Urothelium cell line (cell line): ENCODE results near the gene RTN4RL2.
A peak's percentile ranks its signal among the peaks of the same experiment; 100 is the strongest.

Experiments
- DNase-seq: peaks from one replicate; pipeline ENCODE4 v3.0.0; 2011; ENCODE audit warnings: low spot score, mixed read lengths
- FAIRE-seq: peaks from 2 replicates; lab custom pipeline; 2011; peaks lifted over from hg19 to GRCh38; lab: Jason Lieb, UNC

RTN4RL2 gene

DNA sequence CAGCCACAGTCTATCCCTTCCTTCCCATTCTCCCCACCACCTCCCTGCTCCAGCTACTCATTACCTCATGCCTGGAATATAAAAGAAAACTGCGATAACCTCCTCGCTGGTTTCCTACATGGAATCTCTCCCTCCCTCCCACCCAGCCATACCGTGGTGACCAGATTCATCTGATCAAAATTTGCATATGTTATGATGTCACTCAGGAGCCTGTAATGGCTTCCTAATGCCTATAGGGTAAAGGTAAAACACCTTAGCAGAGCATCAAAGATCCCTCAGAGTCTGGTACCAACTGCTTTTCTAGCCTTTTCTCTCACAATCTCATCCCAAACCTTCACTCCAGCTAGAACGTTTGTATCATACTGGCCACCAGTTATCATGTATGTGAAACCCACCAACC lies 19.6 kb downstream of the RTN4RL2 start:
- no peak for DNase-seq
- no peak for FAIRE-seq

DNA sequence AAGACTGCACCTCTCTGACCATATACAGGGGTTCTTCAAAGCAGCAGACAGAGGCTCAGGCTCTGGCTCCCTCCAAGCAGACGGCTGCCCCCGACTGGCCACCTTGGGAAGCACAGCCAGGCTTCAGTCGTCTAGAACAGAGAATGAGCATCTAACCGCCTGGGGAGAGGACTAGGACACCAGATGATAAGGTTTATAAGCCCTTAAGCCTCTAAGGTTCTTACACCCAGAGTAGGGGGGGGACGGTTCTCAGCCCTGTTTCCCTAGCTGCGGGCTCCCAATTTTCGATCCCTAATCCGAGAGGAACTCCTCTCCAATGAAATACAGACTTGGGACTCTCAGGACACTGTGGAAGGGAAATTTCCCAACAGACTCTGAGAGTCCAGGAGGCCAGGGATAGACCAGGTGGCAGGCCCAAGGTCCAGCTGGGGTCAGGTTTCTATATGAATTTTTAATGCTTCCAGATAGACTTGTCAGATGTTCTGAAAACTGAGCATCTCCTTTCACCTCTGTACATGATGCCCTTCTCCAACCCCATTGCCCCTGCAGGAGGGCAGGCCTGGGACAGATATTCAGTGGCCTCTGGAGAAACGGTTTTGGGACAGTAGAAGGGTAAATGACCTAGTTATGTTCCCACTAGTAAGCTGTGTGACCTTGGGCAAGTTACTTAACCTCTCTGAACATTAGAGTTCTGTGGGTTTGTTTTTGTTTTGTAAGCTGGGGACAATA lies 20.2 kb downstream of the RTN4RL2 start:
- FAIRE-seq: no peak
- DNase-seq: peak; percentile 76

DNA sequence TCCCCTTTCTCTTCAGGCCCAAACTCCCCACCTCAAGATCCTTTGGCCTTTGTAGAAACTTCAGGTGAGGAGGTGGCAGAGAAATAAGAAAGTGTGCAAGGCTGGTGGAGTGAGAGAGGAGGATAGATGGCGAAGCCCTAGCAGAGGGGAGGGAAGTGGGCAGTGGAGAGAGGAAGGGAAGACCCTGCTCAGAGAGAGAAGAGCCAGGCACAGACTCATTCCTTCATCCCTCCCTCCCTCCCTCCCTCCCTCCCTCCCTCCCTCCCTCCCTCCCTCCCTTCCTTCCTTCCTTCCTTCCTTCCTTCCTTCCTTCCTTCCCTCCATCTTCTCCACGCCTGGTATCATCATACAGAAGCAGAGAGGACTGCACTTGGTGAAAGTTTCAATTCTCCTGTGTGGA lies 21.0 kb downstream of the RTN4RL2 start:
- DNase-seq: no peak
- no peak for FAIRE-seq

DNA sequence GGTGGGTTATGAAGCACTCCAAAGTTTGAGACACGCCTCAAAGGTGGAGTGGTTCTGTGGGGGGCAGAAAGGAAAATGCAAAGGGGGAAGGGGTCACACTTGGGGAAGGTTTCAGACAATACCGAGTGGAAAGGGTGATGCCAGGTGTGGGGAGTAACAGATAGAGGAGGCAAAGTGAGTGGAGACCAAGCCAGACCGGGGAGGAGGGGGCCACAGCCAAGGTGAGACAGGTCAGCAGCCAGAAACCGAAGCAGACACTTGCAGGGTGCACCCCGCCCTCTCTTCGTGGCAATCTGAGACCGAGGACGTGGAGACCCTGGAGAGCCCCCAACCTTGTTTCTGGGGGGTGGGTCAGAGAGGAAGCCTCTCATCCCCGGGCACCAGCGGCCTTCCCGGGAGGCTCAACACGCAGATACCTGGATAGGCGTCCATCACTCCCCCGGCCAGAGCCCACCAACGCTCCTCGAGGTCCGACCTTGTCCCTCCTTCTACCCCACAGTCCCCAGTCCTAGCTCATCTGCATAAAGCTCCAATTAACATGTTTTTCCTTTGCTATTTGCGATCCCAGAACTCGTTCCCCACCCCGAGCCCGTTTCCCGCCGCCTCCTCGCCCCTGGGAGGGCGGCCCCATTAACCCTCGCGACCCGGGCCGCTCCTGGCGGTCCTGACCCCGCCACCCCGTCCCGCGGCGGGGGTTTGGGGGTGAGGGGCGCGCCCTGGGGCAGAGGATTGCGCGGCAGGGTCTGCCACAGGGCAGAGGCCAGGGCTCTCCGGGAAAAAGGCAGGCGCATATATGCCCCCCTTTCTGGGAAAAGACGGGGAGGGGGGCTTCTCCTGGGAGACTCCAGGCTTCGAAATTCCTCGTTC lies 21.8 kb downstream of the RTN4RL2 start:
- DNase-seq: no peak
- FAIRE-seq: no peak

DNA sequence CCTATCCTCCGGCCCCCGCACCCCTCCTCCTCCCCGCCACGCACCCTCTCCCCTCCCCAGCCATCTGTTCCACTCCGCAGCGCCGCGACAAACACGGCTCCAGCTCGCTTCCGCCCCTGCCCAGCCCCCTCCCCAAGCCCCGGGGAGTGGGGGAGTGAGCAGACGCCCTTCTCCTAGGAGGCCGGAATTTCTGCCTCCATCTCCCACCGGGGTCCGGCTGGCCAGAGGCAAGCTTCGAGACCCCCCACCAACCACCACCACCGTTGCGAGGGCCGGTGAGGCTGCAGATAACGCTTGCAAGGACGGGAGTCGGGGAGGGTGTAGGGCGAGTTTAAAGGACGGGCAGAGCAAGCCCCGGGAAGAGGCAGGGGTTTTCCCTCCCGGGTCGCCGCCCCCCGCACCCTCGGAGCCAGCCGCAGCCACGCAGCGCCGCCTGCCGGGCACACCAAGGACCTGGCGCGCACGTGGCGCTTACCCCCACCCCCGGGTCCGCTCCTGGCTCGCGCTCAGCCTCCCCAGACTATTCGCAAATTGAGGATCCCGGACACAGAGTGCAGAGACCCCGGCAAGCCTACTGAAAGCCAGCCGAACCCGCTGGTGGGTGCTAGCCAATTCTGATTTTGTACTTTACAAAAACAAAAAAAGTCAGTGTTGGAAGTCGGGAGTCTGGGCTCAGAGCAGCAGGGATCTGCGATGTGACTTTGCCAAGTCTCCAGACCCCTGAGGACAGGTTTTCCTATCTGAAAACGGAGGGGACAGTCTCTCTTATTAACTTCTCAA lies 22.6 kb downstream of the RTN4RL2 start:
- DNase-seq (no peak), FAIRE-seq (no peak)

DNA sequence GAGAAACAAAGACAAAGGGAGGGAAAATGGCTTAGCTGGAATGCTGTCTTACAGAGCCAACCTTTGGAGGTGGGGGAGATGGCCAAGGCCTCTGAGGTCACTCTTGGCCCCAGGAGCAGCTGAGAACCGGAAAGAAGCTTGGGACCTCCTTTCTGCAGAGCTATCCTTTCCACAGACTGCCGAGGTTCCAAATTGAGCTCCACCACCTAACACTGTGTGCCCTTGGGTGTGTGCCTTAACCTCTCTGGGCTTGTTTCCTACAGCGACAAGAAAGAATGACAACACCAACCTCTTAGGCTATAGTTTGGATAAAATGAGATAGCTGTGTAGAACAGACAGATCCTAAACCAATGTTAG lies 23.2 kb downstream of the RTN4RL2 start:
- no peak for FAIRE-seq

DNA sequence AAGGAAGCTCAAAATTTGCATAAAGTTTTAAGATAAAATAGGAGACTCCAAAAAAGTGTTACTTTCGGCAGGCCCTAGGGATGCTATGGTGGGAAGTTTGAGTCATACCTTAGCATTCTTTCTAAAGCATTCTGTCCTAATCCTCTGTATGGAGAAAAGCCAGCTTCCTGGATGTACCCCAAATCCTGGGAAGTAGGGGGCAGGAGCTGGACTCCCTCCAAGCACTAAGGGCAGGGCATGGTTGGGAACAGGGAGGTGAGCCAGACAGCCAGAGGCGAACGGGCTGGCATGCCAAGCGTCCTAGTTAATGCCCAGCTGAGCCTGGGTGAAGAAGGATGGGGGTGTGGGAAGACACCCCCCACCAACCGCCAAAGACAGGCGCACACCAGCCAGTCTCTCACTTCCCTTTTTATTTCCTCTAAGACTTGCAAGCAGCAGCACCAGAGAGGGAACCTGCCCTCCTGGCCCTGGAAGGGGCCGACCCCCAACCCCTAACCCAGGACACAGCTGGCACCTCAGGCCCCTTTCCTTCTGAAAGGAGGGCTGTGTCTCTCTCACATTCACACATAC lies 23.9 kb downstream of the RTN4RL2 start:
- FAIRE-seq (no peak), DNase-seq (no peak)

More for the DNA sequence above, 23.2 kb downstream of the RTN4RL2 start:
- no peak for DNase-seq

DNA sequence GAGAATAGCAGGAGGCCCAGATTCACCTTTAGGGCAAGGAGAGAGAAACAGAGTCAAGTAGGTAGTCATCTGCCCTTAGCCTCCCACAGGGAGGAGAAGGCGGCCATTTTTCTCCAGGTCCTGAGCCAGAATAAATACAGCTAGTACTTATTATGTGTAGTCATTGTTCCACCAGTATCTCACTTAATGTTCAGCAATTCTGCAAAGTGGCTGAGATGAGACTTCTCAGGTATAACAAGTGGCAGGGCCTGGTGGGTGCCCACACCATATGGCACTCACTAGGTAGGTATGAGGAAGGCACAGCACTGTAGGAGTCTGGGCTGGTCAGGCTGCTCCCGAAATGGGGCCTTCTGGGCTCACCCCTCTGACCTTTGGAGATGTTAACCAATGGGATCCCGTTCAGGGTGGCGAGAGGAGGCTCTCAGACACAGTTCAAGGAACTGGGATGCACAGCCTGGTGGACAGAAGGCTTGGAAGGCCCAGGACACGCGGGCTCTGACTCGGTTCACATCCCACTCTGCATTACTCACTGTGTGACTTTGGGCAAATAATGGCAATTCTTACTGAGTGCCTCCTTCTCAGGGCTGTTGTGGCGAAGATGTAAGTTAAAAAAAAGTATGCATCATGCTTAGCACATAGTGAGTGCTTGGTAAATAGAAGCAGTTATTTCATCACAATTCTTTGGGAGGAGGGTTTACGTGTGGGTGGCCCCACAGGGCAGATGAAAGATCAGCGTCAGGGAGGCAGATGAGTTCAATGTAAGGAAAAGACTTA lies 25.1 kb downstream of the RTN4RL2 start:
- FAIRE-seq: no peak
- DNase-seq: no peak

DNA sequence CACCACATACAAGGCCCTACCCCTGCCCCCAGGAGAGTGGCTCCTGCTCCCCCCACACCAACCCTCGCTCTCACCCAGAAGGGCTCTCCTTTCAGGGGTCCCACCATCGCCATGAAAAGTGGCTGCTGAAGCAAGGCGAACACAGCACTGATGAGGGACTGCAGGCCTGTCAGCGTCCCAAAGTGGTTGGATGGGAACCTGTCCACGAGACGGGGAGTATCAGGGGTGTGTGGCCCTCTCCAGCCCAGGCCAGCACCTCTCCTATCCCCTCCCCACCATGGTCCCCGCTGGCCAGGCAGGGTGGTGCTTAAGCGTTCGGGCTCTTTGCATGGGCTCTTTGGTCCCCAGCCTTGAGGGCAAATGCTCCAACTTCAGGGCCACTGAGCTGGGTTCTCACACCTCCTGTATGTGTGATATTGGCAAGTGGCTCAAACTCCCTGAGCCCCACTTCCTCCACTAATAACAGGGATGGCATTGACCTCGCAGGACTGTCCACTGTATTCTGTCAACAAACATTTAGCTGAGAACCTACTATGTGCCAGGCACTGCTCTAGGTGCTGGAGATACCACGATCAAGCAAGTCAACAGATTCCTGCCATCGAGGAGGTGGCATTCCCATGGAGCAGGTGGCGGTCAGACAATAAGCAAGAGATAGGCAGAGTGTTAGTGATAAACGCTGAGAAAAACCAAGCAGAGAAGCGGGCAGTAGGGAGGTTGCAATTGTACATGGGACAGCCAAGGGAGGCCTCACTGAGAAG lies 26.9 kb downstream of the RTN4RL2 start:
- no peak for FAIRE-seq
- DNase-seq: no peak

DNA sequence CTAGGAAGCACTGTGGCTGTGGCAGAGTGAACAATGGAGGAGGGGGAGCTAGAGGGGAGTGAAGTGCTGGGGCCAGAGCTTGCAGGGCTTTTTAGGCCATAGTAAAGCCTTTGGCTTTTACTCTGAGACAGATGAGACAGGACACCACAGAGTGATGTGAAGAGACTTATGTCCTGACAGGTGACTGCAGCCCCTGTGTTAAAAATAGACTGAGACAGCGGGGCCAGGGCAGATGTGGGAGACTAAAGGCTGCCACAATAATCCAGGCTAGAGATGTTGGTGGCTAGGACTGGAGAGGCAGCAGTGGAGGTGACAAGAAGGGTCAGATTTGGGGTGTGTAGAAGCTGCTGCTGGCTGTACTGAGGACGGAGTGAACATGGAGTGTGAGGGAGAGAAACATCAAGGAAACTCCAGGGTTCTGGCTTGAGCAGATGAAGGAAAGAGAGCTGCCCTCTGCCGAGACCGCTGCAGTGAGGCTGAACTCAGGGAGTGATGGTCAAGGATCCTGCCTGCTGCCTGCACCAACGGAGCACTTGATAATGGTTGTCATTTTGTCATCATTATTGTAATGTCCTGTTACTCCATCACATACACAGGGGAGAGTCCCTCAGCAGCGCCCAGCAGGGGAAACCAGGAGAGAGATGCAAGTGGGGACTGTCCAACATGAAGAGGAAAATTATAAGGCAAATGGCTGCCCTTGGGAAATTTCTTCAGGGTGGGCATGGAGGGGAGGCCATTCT lies 27.8 kb downstream of the RTN4RL2 start:
- FAIRE-seq (no peak), DNase-seq (no peak)

DNA sequence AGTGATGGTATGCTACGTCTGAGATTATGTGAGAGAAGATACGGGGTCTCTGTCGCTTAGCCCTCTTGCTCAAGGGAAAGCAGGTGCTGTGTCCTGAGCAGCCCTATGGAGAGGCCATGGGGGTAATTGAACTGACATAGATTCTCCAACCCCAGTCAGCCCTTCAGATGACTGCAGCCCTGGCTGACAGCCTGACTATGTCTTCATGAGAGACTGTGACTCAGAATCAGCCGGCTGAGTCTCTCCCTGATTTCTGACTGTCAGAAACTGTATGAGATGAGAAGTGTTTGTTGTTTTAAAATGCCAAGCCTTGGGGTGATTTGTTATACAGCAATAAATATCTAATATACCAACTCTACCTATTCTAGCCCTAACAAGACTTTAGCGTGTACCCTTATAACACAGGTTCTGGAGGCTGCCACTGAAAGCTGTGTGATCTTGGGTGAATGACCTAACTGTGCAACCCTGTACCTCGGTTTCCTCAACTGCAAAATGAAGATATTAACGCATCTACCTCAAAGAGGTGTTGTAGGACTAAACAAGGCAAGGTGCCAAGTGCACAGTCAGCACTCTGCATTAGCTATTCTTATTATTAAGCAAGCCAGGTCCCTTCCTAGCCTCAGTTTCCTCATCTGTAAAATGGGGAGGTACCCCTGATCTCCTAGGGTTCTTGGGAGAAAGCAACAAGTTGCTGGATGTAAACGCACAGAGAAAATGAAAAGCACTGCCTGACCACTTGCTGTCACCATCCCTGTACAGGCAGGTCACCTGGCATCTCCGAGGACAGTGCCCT lies 30.3 kb downstream of the RTN4RL2 start:
- FAIRE-seq: no peak
- DNase-seq: no peak

DNA sequence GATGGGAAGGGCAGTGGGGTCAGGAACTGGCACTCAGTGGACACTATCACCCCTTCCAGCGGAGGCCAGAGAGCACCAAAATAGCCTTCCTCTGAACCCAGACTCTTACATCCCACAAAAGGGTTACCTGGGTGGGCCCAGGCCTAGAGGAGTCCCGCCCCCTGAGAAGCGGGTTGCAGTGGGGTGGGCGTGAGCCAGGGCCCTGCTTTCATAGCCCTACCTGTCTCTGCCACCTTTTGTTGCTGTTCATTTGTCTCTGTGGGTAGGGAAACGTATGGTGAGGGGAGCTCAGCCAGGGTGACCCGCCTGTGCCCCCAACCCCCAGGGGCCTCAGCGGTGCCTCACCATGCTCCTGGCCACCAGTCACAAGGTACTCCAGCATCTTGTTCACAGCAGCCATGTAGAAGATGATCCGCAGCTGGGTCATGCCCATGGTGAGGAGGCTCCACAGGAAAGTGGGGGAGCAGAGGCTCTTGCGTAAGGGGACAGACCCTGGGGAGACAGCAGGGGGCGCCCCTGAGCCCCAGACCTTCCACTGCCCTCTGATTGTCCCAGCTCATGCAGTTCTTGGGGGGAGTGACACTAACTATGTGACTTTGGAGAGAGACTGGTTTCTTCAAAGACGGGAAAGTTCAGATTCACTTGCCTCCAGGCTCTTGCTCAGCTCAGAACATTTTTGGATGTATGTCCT lies 31.2 kb downstream of the RTN4RL2 start:
- DNase-seq: peak; percentile 56

DNA sequence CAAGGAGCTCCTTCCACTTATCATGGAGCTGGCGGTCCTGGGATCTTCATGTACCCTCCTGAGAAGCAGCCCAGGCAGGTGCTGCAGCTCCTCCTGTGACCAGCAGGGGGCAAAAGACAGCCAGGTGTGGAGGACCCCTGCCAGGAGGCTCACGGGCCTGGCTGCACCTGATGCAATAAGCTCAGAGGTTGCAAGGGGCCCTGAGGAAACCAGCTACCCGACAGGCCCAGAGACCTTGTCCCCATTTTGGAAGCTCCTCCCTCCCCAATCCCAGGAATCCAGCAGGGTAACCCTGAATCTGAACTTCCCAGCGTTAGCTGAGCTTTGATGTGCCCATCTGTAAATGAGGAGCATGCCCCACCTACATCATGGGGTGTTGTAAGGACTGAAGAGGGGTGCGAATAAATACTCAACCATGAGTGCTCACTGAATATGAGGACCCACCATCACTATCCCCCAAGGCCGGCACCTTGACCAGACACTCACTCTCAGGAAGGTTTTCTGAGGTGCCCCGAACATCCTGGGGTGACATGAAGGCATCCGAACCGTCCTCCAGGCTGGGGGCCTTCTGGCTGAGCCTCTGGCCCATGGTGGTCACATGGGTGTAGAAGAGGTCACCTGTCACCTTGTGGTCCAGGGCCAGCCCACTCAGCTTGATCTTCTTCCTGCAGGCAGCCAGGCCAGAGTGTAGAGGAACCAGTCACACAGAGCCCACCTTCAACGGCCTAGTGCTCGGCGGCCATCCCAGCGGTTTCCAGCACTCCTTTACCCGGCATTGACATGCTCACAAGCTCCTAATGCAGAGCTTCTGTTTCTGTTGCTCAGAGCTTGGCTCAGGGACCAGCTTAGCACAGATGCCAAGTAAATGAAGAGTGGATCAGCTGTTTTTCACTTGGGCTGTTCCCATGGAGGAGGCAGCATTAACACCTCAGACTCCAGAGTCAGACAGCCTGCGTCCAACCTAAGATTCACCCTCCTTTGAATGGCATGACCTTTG lies 33.5 kb downstream of the RTN4RL2 start:
- no peak for FAIRE-seq
- peak; percentile 75 for DNase-seq

More for the DNA sequence above, 31.2 kb downstream of the RTN4RL2 start:
- no peak for FAIRE-seq

DNA sequence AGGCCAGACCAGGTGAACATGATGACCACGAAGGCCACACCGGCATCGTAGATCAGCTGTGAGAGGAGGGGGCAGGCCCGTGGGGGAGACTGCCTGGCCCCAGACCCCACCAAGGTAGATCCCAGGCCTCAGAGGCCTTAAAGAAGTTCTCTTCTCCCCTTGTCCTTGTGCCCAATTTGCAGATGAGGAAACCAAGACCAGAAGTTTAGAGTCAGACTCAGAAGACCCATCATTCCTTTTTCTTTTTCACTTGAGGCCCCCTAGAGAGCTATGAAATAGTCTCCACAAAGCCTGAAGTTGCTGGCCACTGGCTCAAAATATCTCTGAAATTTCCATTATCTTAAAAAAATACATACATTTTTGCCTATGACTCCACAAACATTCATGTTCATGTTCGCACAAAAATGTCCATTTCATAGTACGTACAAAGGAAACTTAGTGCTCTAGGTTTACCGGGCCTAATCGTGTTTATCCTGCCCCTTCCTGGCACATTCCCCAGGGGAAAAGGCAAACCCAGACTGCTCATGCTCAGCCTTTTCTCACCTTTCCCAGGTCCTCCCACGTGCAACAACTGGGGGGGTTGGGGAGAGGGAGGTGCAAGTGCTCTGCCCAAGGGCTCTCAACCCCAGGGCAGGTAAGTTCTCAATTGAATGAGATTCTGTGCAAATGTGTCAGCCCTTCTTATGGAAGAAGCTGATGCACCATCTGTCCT lies 35.9 kb downstream of the RTN4RL2 start:
- no peak for DNase-seq
- FAIRE-seq: no peak

DNA sequence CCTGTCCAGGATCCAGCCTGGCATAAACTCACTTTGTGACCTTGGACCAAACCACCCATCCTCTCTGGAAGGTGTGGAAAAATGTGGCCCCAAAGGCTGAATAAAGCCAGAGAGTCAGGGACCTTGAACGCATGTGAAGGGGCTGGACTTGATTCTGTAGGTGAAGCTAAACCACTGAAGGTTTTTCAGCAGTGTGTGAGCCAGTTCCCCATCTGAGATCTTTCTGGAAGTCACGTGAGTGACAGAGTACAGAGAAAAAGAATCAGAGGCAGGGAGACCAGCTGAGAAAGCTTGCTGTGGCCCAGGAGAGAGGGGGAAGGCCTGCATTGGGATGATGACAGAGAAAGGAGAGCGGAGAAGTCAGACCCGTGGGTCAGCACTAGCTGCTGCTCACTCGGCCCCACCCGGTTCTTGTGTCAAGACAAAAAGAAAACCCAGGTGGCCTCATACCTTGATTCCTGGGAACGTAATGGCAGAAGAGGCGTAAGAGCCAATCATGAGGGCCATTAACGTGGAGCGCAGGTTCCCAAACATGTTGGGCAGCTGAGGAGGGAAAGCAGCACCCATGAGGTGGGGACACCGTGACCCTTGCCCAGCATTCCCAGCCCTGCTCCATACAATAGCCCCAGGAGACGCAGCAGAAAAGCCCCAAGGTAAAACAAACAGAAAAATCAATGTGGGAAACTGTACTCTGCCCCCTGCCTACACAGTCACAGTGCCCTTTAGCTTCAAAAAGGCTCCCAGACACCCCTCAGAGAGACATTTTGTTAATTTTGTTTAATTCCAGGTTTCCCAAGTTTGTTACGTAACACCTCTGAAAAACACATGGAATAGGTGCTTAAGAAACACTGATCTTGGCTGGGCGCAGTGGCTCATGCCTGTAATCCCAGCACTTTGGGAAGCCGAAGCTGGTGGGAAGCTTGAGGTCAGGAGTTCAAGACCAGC lies 37.2 kb downstream of the RTN4RL2 start:
- DNase-seq (no peak), FAIRE-seq (no peak)
